ENCODE measurements around the gene C4orf50.
"Not testable (repeated sequence)": the region's sequence is repeated elsewhere in the genome, so short reads cannot be mapped to it uniquely, and the experiment has no call there.

Gene C4orf50

GRCh38 chr4:5999830-6000365 lies 18.3 kb downstream of the C4orf50 start:
- TF ChIP-seq CTCF (IDR thresholded peaks at IDR 0.05; ENCODE audit: extremely low read depth, insufficient read depth, missing control alignments), result no peak
- no peak for DNase-seq (ENCODE audit: low spot score)
- in situ Hi-C loops (cut with MboI; ENCODE audit: low pct_unique_long_range_greater_than_20kb, low sequenced_read_pairs, unreplicated experiment), result no loop called here

GRCh38 chr4:5999356-5999755 lies 18.9 kb downstream of the C4orf50 start:
- in situ Hi-C loops (cut with MboI; ENCODE audit: low pct_unique_long_range_greater_than_20kb, low sequenced_read_pairs, unreplicated experiment), result no loop called here
- no peak for DNase-seq (ENCODE audit: low spot score)
- no peak for TF ChIP-seq CTCF (IDR thresholded peaks at IDR 0.05; ENCODE audit: extremely low read depth, insufficient read depth, missing control alignments)

- TF ChIP-seq CTCF (IDR thresholded peaks at IDR 0.05; ENCODE audit: extremely low read depth, insufficient read depth, missing control alignments), result peak; percentile 90
- peak; percentile 80 for DNase-seq (ENCODE audit: low spot score)
- in situ Hi-C loops (cut with MboI; ENCODE audit: low pct_unique_long_range_greater_than_20kb, low sequenced_read_pairs, unreplicated experiment), result no loop called here
Observed at GRCh38 chr4:5998333-5998936, 19.8 kb downstream of the C4orf50 start.

- in situ Hi-C loops (cut with MboI; ENCODE audit: low pct_unique_long_range_greater_than_20kb, low sequenced_read_pairs, unreplicated experiment), result no loop called here
- DNase-seq (ENCODE audit: low spot score), result no peak
- no peak for TF ChIP-seq CTCF (IDR thresholded peaks at IDR 0.05; ENCODE audit: extremely low read depth, insufficient read depth, missing control alignments)
Observed at GRCh38 chr4:5996641-5997040, 21.6 kb downstream of the C4orf50 start.

- in situ Hi-C loops (cut with MboI; ENCODE audit: low pct_unique_long_range_greater_than_20kb, low sequenced_read_pairs, unreplicated experiment), result no loop called here
- no peak for DNase-seq (ENCODE audit: low spot score)
- TF ChIP-seq CTCF (IDR thresholded peaks at IDR 0.05; ENCODE audit: extremely low read depth, insufficient read depth, missing control alignments), result no peak
Observed at GRCh38 chr4:5995901-5996623, 22.2 kb downstream of the C4orf50 start.

GRCh38 chr4:5993876-5994811 lies 24.1 kb downstream of the C4orf50 start:
- TF ChIP-seq CTCF (IDR thresholded peaks at IDR 0.05; ENCODE audit: extremely low read depth, insufficient read depth, missing control alignments), result no peak
- in situ Hi-C loops (cut with MboI; ENCODE audit: low pct_unique_long_range_greater_than_20kb, low sequenced_read_pairs, unreplicated experiment), result no loop called here
- DNase-seq (ENCODE audit: low spot score), result no peak

GRCh38 chr4:5993346-5993745 lies 24.9 kb downstream of the C4orf50 start:
- in situ Hi-C loops (cut with MboI; ENCODE audit: low pct_unique_long_range_greater_than_20kb, low sequenced_read_pairs, unreplicated experiment); DNase-seq (ENCODE audit: low spot score): not testable (repeated sequence)
